Measurements from ENCODE around the gene EHD4.

The EHD4 gene

DNA sequence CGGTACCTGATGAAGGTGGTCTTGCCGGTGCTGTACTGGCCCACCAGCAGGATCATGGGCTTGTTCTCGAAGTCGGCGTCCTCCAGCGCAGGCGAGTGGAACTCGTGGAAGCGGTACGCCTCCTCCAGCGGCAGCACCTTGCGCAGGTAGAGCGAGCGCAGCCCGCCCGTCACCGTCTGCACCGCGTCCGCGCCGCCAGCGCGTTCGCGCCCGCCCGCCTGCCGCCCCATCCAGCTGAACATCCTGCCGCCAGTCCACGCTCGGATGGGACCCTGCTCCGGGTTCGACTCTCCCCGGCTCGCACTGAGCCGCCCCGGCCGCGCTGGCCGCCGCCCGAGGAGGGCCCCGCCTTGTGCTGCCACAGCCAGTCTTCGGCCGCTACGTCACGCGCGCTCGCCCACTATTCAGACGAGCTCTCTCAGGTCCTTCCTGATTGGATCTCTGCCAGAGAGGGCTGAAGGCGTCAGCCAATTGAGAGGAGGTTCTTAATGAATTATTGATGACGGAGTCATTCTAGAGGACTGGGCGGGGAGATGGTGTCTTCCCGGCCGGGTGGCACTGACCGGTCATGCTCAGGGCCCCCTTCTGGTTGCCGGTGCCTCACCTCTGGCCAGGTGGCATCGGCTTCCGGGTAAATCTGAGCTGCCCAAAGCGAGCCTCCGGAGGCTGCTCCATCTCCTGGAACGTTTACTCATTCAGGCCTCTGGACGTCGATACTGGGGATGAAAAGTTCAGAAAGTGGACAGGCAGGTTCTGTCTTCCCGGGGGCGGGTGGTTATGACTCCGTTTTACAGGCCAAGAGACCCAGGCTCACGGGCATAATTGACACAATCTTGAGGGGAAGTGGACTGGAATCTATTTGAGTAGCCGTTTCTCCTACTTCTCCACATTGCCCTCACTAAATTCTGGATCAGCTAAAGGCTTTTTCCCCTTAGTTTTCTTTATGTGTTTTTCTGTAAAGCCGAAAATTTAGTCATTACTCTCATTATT lies at the start of gene EHD4:
EHD4 (minus strand) TSS at position 305 of the 990 bp plus-strand sequence; CDS start at position 242, 63 bp downstream.
- peak; percentile 89 to 90 for DNase-seq (ENCODE audit: low read depth in 2 of 2, low spot score in 1 of 2)

DNA sequence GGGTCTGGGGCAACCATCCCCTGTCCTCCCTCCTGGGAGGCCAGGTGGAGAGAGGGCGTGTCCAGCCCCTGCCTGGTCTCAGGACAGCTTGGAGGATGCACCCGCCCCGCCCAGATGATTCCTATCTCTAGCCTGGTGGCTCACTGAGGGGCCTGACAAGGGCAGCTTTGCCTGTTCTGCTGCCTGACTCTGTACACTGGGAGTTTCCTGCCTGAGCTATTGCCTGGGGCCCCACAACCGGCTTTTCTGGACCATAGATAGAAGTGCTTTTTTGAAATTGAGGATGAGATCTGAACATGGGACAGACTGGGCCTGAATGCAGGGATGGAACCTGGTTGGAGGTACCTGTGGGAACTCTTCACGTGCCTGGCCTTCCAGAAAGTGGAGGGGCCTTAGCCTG lies 49.2 kb upstream of the EHD4 start:
- DNase-seq (ENCODE audit: low read depth in 2 of 2, low spot score in 1 of 2), result no peak

DNA sequence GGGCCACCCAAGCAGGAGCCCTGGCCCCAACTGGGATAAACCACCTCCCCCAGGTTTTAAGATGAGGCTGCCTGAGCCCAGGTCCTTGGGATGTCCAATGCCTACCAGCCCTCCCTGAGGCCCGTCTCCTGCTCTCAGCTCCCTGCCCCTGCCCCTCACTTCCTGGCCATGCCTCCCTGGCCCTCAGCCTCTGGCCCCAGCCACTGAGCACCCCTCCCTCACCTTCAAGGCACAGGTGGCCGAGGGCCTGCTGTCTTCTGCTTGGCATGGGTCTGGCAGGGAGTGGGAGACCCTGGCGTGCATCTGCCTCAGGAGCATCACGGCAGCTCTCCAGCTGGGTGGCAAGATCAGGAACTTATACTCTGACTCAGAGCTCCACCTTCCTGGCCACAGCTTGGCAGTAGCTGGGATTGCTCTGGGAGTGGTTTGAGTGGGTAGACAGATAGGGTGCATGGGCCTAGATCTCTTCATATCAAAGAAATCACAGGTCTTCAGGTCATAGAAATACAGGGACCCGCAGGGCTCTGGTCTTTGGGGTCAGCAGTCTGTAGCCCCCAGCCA lies 48.4 kb upstream of the EHD4 start, which contains the start of gene PLA2G4E:
PLA2G4E (minus strand) TSS at position 330 of the 561 bp plus-strand sequence; CDS start at position 318, 12 bp downstream.
- no peak for DNase-seq (ENCODE audit: low read depth in 2 of 2, low spot score in 1 of 2)

DNA sequence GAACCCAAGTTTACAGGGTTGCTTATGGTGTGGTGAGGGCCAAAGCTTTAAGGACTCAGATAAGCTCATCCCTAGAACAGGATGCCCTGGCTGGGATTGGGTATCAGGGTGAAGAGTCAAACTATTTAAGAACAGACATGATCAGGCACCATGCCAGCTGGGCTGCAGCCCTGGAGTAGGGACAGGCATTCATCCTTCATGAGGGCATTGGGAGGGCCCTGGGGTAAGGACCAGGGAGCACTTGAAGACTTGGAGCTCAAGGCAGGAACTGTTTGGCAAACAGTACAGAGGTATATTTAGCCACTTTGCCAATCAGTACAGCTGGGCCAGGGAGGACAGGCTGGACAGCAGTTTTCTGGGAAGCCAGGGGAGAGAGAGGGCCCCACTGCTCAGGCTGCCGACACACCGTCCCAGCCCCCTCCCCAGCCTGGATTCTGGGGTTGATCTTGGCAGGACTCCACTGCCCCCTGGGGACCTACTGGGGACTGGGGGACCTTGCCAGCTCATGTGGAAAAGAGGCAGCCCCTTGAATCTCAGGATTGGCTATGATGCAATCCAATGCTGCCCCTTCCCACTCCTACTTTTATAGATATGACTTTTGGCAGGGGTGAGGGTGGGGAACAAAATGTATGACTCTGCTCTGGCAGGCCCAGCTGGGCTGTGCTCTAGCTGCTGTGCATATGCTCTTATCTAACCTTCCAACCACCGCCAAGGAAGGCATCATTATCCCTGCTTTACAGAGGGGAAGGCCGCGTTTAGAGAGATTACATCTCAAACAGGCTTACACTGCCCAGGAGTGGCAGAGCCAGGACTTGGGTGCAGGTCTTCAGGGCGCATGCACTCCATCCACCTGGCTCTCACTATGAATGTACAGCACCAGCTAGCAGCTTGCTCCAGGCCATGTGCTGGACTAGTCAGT lies 46.2 kb upstream of the EHD4 start:
- no peak for DNase-seq (ENCODE audit: low read depth in 2 of 2, low spot score in 1 of 2)

DNA sequence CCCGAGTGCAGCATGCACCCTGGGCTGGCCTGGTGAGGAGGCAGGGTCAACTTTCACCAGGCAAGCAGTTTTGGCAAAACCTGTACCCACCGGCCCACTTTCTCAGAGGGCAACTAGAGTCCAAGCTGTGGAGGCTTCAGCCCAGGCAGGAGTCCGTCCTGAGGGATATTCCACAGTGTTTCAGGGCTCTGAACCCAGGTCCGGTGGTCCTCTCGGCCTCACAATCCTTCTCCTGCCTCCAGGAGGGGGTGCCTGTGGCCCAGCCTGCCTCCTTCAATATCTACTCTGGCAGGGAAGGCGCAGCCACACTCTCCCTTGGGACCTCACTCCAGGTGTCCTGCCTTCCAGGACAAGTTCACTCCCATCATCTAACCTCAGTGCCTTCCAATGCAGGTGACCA lies 44.6 kb upstream of the EHD4 start:
- DNase-seq (ENCODE audit: low read depth in 2 of 2, low spot score in 1 of 2), result no peak

DNA sequence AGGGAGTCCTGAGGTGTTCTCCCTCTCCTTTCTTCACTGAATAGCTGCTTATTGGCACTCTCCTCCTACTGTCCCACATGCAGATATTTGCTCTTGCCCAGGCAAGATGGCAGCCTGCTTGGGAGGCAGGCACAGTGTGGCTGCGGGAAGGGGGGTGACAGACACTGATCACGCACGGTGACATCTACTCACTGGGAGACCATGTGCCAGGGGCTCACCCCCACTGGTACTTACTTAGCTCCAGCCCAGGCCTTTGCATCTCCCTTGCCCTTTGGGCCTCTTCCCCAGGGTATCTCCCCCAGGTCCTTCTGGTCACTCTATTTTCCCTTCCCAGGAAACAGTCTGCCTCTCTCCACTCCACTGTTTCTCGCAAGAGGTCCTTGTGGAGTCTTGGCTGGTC lies 42.0 kb upstream of the EHD4 start:
- DNase-seq (ENCODE audit: low read depth in 2 of 2, low spot score in 1 of 2), result no peak

DNA sequence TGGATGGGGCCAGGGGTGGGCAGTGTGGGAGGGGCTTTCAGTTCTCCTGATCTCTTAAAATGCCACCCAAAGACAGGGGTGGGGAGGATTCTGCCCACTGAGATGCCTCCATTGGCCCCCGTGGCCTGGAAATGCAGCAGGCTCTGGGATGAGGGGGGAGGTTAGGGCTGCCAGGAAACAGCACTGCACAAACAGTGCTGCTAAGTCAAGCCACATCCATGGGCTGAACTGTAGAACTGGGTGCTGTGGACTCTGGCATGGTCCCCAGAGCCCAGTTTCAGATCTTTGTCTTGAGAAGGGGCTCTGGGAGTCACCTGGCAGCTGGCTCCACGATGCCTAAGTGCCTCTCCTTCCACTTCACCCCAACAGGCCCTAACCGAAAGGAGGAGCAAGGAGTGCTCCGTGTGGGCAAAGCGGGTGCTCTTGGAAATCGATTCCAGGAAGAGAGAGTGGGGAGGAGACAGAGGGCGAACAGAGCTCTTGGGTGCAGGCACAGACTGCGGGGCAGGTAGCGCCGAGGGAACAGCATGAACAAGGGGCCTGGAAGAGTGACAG lies 40.6 kb upstream of the EHD4 start:
- DNase-seq (ENCODE audit: low read depth in 2 of 2, low spot score in 1 of 2), result no peak

DNA sequence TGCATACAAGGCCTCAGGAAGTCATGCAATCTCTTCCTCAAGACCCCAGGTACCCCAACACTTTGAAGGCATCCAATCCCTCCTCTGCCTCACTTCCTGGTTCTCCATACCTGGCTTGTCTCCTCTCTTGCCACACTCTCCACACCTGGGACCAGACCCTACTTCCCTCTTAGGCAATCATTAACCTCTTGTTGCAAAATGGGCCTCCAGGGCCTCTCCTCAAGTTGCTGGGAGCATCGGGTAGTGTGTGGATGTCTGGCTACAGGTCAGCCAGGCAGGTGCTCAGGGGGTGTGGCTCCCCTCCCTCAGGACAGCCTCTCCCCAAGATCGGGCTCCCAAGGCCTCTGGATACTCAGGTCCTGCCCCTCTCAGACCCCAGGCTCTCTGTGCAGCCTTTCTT lies 39.9 kb upstream of the EHD4 start:
- no peak for DNase-seq (ENCODE audit: low read depth in 2 of 2, low spot score in 1 of 2)

DNA sequence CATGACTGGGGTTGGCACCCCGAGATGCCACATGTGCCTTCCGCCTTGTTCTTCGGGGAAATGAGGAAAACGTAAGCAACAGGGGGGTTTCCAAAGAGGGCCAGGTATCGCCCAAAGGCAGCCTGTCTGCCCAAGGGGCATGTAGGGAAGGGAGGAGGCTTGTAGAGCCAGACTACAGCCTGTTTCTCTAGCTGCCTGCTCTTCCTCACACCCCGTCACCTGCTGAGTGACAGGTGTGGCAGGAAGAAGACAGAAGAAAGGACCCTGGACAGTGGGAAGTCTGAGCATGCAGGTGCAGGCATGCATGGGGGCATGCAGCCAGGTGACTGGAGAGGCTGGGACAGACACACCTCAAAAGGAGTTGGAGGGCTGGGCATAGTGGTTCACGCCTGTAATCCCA lies 38.7 kb upstream of the EHD4 start:
- no peak for DNase-seq (ENCODE audit: low read depth in 2 of 2, low spot score in 1 of 2)

DNA sequence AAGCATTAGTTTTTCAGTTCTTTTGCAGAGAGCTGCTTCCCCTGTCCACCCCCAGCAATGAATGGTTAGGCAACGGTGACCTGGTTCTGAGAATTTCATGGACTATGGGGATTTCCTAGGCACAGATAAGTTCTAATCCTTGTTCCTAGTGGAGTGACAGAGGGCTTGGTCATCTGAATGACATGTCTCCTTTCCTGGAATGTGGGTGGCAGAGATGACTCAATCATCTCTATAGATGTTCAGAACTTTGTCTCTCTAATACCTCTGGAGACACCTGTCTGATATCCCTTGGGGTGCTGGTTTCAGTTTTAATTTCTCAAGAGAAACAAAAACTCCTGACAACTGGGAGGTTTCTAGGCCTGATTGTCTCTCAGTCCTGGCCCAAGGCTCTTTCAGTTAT lies 38.1 kb upstream of the EHD4 start:
- no peak for DNase-seq (ENCODE audit: low read depth in 2 of 2, low spot score in 1 of 2)

DNA sequence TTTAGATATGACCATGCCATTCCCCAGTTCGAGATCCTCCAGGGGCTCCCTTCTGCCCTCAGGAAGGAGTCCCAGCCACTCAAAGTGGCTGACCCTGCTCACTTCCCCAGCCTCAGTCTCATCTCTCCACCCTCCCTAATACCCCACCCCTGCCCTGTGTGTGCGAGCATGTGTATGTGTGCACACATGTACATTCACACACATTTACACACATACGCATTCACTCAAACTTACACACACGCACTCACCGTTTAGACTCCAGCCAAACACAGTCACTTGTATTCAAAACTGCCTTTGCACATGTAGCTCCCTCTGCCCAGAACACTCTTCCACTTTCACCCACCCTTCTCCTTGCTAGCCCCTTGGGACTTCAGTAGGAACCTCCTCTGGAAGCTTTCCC lies 37.1 kb upstream of the EHD4 start:
- no peak for DNase-seq (ENCODE audit: low read depth in 2 of 2, low spot score in 1 of 2)

DNA sequence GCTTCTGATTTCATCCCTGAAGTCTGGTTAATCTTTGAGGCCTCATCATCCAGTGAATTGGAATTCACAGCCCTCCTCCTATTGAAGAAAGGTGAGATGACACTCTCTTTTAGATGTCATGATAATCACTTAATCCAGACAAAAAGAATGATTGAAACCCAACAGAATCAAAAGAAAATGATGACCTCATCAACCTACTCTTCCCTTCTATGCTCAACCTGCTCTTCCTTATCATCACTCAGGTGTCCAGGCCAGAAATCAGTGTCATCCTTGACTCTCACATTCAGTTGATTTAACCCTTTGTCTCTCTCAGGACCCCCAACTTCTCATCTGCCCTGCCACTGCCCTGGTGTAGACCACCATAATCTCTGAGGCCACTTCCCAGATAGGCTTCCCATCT lies 36.7 kb upstream of the EHD4 start:
- no peak for DNase-seq (ENCODE audit: low read depth in 2 of 2, low spot score in 1 of 2)

DNA sequence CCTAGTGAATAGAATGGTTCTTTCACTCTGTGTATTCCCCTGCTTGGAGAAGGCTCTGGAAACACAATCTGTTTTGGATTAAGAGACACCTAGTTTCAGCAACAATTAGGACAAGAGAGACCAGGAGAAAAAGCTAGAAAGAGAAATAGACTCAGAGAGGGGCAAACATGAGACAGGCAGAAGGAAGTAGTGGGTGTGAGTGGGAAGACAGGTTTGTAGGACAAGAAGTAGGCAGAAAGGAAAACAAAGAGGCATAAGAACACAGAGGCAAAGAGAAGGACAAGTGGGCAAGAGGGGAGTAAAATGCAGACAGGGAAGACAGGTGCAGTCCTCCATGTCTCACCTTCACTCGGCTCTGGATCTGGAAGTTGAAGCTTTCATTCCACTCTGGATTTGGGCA lies 35.0 kb upstream of the EHD4 start:
- DNase-seq (ENCODE audit: low read depth in 2 of 2, low spot score in 1 of 2), result no peak

DNA sequence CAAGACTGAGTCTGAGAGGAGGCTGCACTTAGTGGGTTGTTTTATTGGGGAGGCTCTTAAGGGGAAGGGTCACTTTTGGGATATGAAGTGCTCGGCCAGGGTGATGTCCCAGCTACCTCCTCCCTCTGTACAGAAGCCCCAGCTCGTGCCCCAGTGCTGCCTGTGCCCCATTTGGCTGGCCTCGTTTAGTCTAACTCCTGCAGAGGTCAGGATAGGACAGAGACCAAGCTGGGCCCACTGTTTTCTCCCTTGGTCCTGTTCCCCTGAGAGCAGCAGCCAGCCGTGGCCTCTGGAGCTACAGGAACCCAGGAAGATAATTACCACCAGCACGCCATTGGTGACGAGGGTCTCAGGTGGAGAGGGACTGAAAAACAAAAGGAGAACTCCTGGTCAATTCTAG lies 30.0 kb upstream of the EHD4 start:
- no peak for DNase-seq (ENCODE audit: low read depth in 2 of 2, low spot score in 1 of 2)

DNA sequence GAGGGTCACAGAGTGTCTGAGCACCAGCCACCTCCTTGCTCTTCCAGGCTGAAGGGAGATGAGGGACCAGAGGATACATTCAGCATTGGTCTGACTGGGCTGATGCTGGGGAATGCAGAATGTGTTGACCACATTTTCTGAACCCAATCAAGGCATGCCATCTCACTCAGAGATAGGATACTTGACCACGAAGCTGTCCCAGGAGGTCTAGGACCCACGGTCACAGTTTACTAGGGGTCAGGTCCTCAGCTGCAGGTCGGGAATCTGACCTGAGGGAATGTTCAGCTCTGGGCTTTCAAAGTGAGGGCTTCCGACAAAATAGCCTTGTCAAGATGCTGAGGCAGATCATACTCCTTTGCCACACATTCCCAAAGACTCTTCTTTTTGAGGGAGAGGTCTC lies 28.9 kb upstream of the EHD4 start:
- DNase-seq (ENCODE audit: low read depth in 2 of 2, low spot score in 1 of 2), result no peak

DNA sequence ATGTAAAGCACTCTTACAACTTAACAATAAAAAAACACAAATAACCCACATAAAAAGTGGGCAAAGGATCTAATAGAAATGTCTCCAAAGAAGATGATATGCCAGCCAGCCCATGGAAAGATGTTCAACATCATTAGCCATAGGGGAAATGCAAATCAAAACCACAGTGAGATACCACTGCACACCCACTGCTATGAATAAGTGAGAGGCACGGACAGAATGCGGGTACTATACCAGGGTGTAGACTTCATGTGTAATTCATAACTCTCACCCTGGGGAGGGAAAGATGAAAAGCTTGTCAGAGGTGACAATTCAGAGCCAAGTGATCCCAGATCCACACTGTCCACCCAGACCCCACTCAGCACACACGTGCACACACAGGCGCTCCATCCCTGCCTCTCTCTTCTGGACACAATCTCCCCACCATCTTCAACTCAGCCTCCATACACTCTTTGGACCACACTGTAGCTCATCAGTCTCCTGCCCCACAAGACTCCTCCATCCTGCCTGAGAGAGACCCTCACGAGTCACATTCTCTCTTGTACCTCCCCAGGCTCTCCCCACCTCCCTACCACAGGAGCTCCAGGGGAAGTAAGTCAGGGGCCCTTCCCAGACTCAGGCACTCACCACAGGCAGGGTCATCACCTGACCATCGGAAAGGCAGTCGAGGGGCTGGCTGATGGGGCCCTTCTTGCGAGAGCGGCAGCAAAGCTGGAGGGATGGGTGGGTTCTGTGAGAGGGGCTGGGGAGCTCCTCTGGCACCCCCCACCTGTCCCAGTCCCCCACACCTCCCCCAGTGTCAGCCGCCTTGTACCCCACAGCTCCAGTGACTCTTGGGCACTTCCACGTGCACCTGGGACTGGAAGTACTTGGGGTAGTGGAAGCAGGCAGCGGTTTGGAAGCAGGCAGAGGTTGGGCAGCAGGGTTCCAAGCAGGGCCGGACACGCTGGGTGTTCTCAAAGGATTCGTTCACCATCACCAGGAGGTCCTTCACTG lies 27.2 kb upstream of the EHD4 start:
- DNase-seq (ENCODE audit: low read depth in 2 of 2, low spot score in 1 of 2), result no peak

DNA sequence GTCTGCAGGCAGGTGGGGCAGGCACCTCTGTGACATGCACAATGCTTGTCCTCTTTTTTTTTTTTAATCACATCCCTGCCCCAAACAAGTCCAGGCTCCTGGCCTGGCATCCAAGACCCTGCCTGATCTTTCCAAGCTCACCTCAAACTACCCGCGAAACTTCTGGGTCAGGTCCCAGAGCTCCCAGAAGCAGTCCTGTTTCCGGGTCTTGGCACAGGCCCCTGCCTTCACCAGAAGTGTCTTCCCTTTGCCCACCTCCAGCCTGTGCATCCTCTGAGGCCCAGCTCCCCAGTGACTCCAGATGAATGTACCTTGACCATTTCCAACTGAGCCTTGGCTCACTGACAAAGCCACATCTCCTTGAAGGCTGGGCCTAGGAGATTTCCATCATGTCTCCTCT lies 25.5 kb upstream of the EHD4 start:
- DNase-seq (ENCODE audit: low read depth in 2 of 2, low spot score in 1 of 2), result no peak

DNA sequence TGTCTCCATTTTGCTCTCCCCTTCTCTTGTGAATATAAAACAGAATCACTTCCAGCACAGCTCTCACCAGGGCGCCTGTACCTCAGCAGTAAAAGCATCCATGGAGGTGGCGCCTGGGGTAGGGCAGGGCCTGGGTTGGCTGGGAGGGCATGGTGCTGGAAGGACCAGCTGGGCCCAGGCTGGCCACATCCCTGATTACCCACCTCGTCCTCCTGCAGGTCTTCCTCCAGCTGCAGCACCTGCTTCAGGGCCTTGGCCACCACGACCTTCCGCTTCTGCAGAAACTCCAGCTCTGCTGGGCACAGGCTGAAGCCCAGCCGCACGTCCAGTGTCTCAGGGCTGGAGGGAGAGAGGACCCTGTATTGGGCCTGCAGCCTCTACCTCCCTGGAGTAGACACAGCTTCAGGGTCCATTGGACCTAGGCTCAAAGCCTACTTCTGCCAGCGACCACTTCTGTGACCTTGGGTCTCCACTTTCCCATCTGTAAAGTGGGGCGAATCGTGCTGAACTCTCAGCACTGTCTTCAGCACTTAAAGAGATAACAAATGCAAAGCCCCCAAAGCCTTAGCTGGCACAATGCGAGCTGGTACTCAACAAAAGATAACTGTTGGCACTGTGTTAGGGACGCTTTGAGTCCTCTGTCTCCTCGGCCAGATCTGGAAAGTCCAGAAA lies 24.7 kb upstream of the EHD4 start:
- DNase-seq (ENCODE audit: low read depth in 2 of 2, low spot score in 1 of 2), result no peak

DNA sequence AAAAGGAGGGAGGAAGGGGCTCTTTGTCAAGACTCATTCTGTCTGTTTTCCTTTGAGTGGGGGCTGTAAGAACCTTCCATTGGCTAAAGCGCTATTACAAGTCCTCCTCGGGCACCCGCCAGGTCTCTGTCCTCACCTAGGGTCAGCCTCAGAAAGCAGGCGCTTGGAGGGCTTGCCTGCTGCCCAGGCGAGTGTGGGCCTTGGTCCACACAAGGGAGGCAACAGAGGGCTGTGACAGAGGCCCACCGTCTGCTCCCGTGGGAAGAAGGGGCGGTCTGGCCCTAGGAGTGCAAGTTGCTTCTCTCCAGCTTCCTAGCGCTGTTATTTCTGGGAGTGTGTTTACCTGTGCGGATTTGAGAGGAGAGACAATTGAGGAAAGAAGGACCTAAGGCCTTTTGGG lies 24.0 kb upstream of the EHD4 start:
- DNase-seq (ENCODE audit: low read depth in 2 of 2, low spot score in 1 of 2), result no peak
